B cell (primary cell): ENCODE results near the gene GRK6. TPM values are rescaled to one million over a fixed set of nuclear protein-coding genes. Genes with fewer than 3 reads are reported as not detected.

Experiments used
- ATAC-seq: fragments of 200-7000 bp; cut with Tn5 transposase; one replicate; pipeline ENCODE4 v1.10.0; 2021; ENCODE audit warnings: low read depth, mild to moderate bottlenecking, moderate number of reproducible peaks, moderate library complexity
- CTCF ChIA-PET: fragments of 350-600 bp; sonication (Branson Sonifier 250); formaldehyde crosslinking; loops from one replicate; lab custom pipeline; 2021; ENCODE audit warnings: antibody characterized with exemption, inconsistent platforms; lab: Charles Lee
- POLR2A ChIA-PET: fragments of 350-600 bp; sonication (Branson Sonifier 250); formaldehyde crosslinking; loops from one replicate; lab custom pipeline; 2021; ENCODE audit warnings: antibody characterized with exemption; lab: Charles Lee
- DNase-seq: peaks from one replicate; pipeline ENCODE4 v3.0.0; 2013
- H2AFZ ChIP-seq: 2 replicates; pipeline ENCODE4 v1.6.1; 2012; ENCODE audit warnings: mild to moderate bottlenecking, low read depth, low read length; ENCODE audit not compliant: insufficient read depth, poor library complexity, severe bottlenecking
- H3K27ac ChIP-seq, 2 donors: 1 replicate in 1 of 2; 2 replicates in 1 of 2; pipeline ENCODE4 v1.5.1; 2012 to 2013; ENCODE audit warnings: low read length in 2 of 2, mild to moderate bottlenecking in 2 of 2, moderate library complexity in 1 of 2
- H3K27me3 ChIP-seq, 4 experiments: fragments of 200-600 bp in 1 of 4; sonication (generic) in 1 of 4; replicated peaks in 1 of 4; 1 replicate in 2 of 4; 2 replicates in 2 of 4; pipeline versions ENCODE4 v1.6.1 to v1.7.0; 2013 to 2016; ENCODE audit warnings: low read length in 3 of 4, mild to moderate bottlenecking in 2 of 4, mixed read lengths in 1 of 4, moderate library complexity in 1 of 4; ENCODE audit not compliant: insufficient read depth in 4 of 4, control insufficient read depth in 3 of 4; ENCODE audit errors: control extremely low read depth in 1 of 4
- H3K36me3 ChIP-seq, 2 experiments: replicated peaks in 1 of 2; 1 replicate in 1 of 2; 2 replicates in 1 of 2; pipeline versions ENCODE4 v1.6.1 to v1.7.1; 2013; ENCODE audit warnings: low read length in 1 of 2; ENCODE audit not compliant: insufficient read depth in 2 of 2, control insufficient read depth in 1 of 2; ENCODE audit errors: control extremely low read depth in 1 of 2, extremely low read depth in 1 of 2
- H3K4me1 ChIP-seq, 2 donors: fragments of 200-600 bp in 1 of 2; sonication (generic) in 1 of 2; 1 replicate in 1 of 2; 2 replicates in 1 of 2; pipeline versions ENCODE4 v1.5.1 to v1.6.1; 2013 to 2017; ENCODE audit warnings: low read length in 2 of 2; ENCODE audit not compliant: control insufficient read depth in 2 of 2, insufficient read depth in 2 of 2
- H3K4me2 ChIP-seq: replicated peaks from 2 replicates; pipeline ENCODE3; 2012; ENCODE audit warnings: mild to moderate bottlenecking, low read depth, low read length; ENCODE audit not compliant: poor library complexity, severe bottlenecking
- H3K4me3 ChIP-seq, 5 experiments: fragments of 200-600 bp in 1 of 5; sonication (generic) in 1 of 5; 1 replicate in 3 of 5; 2 replicates in 2 of 5; pipeline versions ENCODE4 v1.5.1 to v1.7.0; 2011 to 2016; ENCODE audit warnings: low read length in 4 of 5, mild to moderate bottlenecking in 4 of 5, low read depth in 2 of 5, control low read depth in 1 of 5, moderate library complexity in 1 of 5; ENCODE audit not compliant: insufficient read depth in 1 of 5; ENCODE audit errors: control extremely low read depth in 1 of 5, extremely low read depth in 1 of 5
- H3K79me2 ChIP-seq: fragments of 200-600 bp; sonication (generic); one replicate; pipeline ENCODE4 v1.6.0; 2016; ENCODE audit warnings: low read length; ENCODE audit not compliant: control insufficient read depth, insufficient read depth
- H3K9ac ChIP-seq: fragments of 200-600 bp; sonication (generic); 2 replicates; pipeline ENCODE4 v1.6.1; 2017; ENCODE audit warnings: mild to moderate bottlenecking, low read length, moderate library complexity
- H3K9me3 ChIP-seq, 3 donors: one replicate each; pipeline versions ENCODE4 v1.6.1 to v1.7.1; 2013; ENCODE audit warnings: low read length in 2 of 3; ENCODE audit not compliant: control insufficient read depth in 2 of 3, insufficient read depth in 1 of 3; ENCODE audit errors: control extremely low read depth in 1 of 3
- H4K20me1 ChIP-seq: 2 replicates; pipeline ENCODE4 v1.6.0; 2012; ENCODE audit warnings: mild to moderate bottlenecking, low read length; ENCODE audit not compliant: insufficient read depth, control insufficient read depth, poor library complexity, severe bottlenecking
- H3K27ac Mint-ChIP-seq: one replicate; pipeline ENCODE4 v1.8.0; 2021; ENCODE audit warnings: mixed read lengths
- H3K27me3 Mint-ChIP-seq: one replicate; pipeline ENCODE4 v1.8.0; 2021; ENCODE audit warnings: mixed read lengths
- H3K4me1 Mint-ChIP-seq: one replicate; pipeline ENCODE4 v1.8.0; 2021; ENCODE audit warnings: mixed read lengths
- H3K4me3 Mint-ChIP-seq: one replicate; pipeline ENCODE4 v1.8.0; 2021; ENCODE audit warnings: mixed read lengths
- H3K9me3 Mint-ChIP-seq: one replicate; pipeline ENCODE4 v1.8.0; 2022; ENCODE audit warnings: mixed read lengths; ENCODE audit not compliant: insufficient read depth
- CTCF ChIP-seq: fragments of 200-600 bp; IDR thresholded peaks from one replicate; pipeline ENCODE4 v1.8.0; 2022; ENCODE audit warnings: antibody characterized with exemption, mild to moderate bottlenecking
- EZH2 ChIP-seq: IDR thresholded peaks from 2 replicates; pipeline ENCODE4 v1.6.1; 2012; ENCODE audit warnings: borderline replicate concordance, low read depth, mild to moderate bottlenecking, moderate library complexity, low read length; ENCODE audit not compliant: insufficient read depth, poor library complexity, severe bottlenecking
- WGBS: methylation state at CpG from one replicate; pipeline ENCODE4 v1.1.5; 2013; ENCODE audit warnings: missing lambda C conversion rate; ENCODE audit not compliant: insufficient coverage; 5-methylcytosine and 5-hydroxymethylcytosine counted together
- intact Hi-C: fragments of 100-400 bp; cut with micrococcal nuclease; formaldehyde crosslinking; loops from one replicate; pipeline ENCODE4 v1.10.0; 2022
- polyA plus RNA-seq: library from polyadenylated mRNA; depleted of rRNA; stranded (reverse); fragments of >200 nt; gene quantifications from 2 replicates; pipeline ENCODE4 v1.2.3, GENCODE V29; 2012
- total RNA-seq, 2 donors: library from RNA; stranded (reverse); fragments of 120-200 nt in 1 of 2; gene quantifications; 1 replicate in 1 of 2; 2 replicates in 1 of 2; pipeline versions ENCODE4 v1.2.3 to v1.2.4, GENCODE V29; 2013 to 2022

The GRK6 gene
- total and polyA plus RNA-seq, 2 donors (not counting 1 experiment from before 2014, with no cell fraction given) = 155 to 173 TPM

DNA sequence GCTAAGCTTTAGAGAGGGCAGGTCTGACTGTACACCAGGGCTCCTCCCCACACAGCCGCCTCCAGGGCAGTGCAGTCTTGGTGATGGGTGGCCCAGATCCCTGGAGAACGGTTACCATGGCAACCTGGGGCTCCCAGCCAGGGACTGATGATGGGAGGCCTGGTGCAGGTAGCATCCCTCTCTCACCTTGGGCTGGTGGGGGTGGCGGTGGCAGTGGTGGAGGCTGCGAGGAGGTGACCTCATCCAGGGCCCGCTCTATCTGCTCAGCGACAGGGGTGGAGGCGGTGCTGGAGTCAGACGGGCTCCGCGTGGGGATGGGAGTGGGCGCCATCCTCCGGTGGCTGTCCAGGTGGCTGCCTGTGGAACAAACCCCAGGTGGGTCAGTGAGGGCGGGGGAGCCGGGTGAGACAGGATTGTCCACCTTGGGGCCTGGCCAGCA is 32.5 kb downstream of the GRK6 start:
- ChIA-PET CTCF (interaction anchor here (7.6 to 21.3 kb wide), 4 partner anchors 13 to 68 kb away, joined by 62 to 628 read pairs (median 169); partner anchors contain the start of genes F12, GRK6, PFN3 and PRR7), POLR2A (interaction anchor here (0.7 kb wide), 1 partner anchor 19 kb away, joined by 3 read pairs; no protein-coding TSS in a partner anchor)
- peaks cover 6 to 18% of the 10 kb centered on the region in 2 donors for H3K4me1 ChIP-seq
- intact Hi-C loops = no loop called here
- DNase-seq = no peak
- Mint-ChIP-seq H3K27ac (no peak overlapping the region), H3K27me3 (no peaks in the 10 kb centered on the region), H3K9me3 (no peaks in the 10 kb centered on the region), H3K4me1 (peaks cover 10% of the 10 kb centered on the region), H3K4me3 (no peak overlapping the region)
- no peaks in the 10 kb centered on the region for H3K27me3 ChIP-seq
- no peaks in the 10 kb centered on the region for H3K36me3 ChIP-seq
- no peak overlapping the region for H2AFZ ChIP-seq
- H3K79me2 ChIP-seq = no peaks in the 10 kb centered on the region
- no peak overlapping the region for H3K9ac ChIP-seq
- no peak for ATAC-seq
- H3K9me3 ChIP-seq = peaks cover 0 to 4% (median 0%) of the 10 kb centered on the region in 3 donors
- TF ChIP-seq CTCF (no peak), EZH2 (no peak)
- H4K20me1 ChIP-seq = peaks cover 13% of the 10 kb centered on the region
- H3K4me3 ChIP-seq = no peak overlapping the region
- H3K27ac ChIP-seq = no peak overlapping the region
- WGBS = 95% methylated on average over 12 of the region's 14 CpGs
- no peak overlapping the region for H3K4me2 ChIP-seq

- no peak overlapping the region for H3K9ac ChIP-seq
- H3K27ac ChIP-seq = no peak overlapping the region
- no peak overlapping the region for H3K4me3 ChIP-seq
- ChIA-PET CTCF (interaction anchor here (1.9 to 21.3 kb wide), 4 partner anchors 14 to 69 kb away, joined by 4 to 628 read pairs (median 124); partner anchors contain the start of genes F12, PFN3 and PRR7), POLR2A (no interaction called here)
- no peaks in the 10 kb centered on the region for H3K27me3 ChIP-seq
- 96% methylated on average over 9 of the region's 11 CpGs for WGBS
- no peak overlapping the region for H3K4me2 ChIP-seq
- Mint-ChIP-seq H3K27ac (no peak overlapping the region), H3K4me1 (peaks cover 8% of the 10 kb centered on the region), H3K27me3 (no peaks in the 10 kb centered on the region), H3K4me3 (no peak overlapping the region), H3K9me3 (no peaks in the 10 kb centered on the region)
- no peak for TF ChIP-seq EZH2
- TF ChIP-seq CTCF = no peak
- H3K4me1 ChIP-seq = peaks cover 3 to 13% of the 10 kb centered on the region in 2 donors
- H3K36me3 ChIP-seq = no peaks in the 10 kb centered on the region
- H3K79me2 ChIP-seq = no peaks in the 10 kb centered on the region
- no peak for ATAC-seq
- no peak for DNase-seq
- H3K9me3 ChIP-seq = peaks cover 0 to 4% (median 0%) of the 10 kb centered on the region in 3 donors
- intact Hi-C loops = no loop called here
- no peak overlapping the region for H2AFZ ChIP-seq
- peaks cover 13% of the 10 kb centered on the region for H4K20me1 ChIP-seq
Observed at GRCh38 chr5:177459357-177459756, 32.9 kb downstream of the GRK6 start.
